ENCODE data around the gene LONRF3.

Gene LONRF3

GRCh38 chrX:118974088-118974907, at the start of gene LONRF3:
Gene LONRF3 (plus strand): TSS chrX:118974618. CDS start chrX:118974781, 163 bp downstream.
- DNase-seq (ENCODE audit: low spot score): peak; percentile 32

- DNase-seq (ENCODE audit: low spot score): no peak
Measured at GRCh38 chrX:118928151-118928550, 46.3 kb upstream of the LONRF3 start.

GRCh38 chrX:118935352-118935751, 39.1 kb upstream of the LONRF3 start:
- DNase-seq (ENCODE audit: low spot score): no peak

GRCh38 chrX:118941147-118941546, 33.3 kb upstream of the LONRF3 start:
- no peak for DNase-seq (ENCODE audit: low spot score)

GRCh38 chrX:118943102-118943501, 31.3 kb upstream of the LONRF3 start:
- DNase-seq (ENCODE audit: low spot score): no peak

- no peak for DNase-seq (ENCODE audit: low spot score)
Measured at GRCh38 chrX:118945921-118946320, 28.5 kb upstream of the LONRF3 start.

GRCh38 chrX:118948270-118948669, 26.1 kb upstream of the LONRF3 start:
- no peak for DNase-seq (ENCODE audit: low spot score)

GRCh38 chrX:118961866-118962560, 12.4 kb upstream of the LONRF3 start:
- DNase-seq (ENCODE audit: low spot score): no peak

- no peak for DNase-seq (ENCODE audit: low spot score)
Measured at GRCh38 chrX:118963159-118963558, 11.3 kb upstream of the LONRF3 start.

GRCh38 chrX:118964252-118964651, 10.2 kb upstream of the LONRF3 start:
- DNase-seq (ENCODE audit: low spot score): no peak

- DNase-seq (ENCODE audit: low spot score): no peak
Measured at GRCh38 chrX:118965395-118965794, 9.0 kb upstream of the LONRF3 start.

- no peak for DNase-seq (ENCODE audit: low spot score)
Measured at GRCh38 chrX:118968031-118968430, 6.4 kb upstream of the LONRF3 start.

- no peak for DNase-seq (ENCODE audit: low spot score)
Measured at GRCh38 chrX:118971552-118971951, 2.9 kb upstream of the LONRF3 start.

GRCh38 chrX:118973389-118974087, 880 bp upstream of the LONRF3 start:
- DNase-seq (ENCODE audit: low spot score): no peak

- DNase-seq (ENCODE audit: low spot score): peak; percentile 14
Measured at GRCh38 chrX:118974908-118975671, 672 bp downstream of the LONRF3 start.

- peak; percentile 34 for DNase-seq (ENCODE audit: low spot score)
Measured at GRCh38 chrX:118975831-118976598, 1.6 kb downstream of the LONRF3 start.

- peak; percentile 3 for DNase-seq (ENCODE audit: low spot score)
Measured at GRCh38 chrX:118976599-118977340, 2.4 kb downstream of the LONRF3 start.

GRCh38 chrX:118977424-118977823, 3.0 kb downstream of the LONRF3 start:
- no peak for DNase-seq (ENCODE audit: low spot score)

- DNase-seq (ENCODE audit: low spot score): no peak
Measured at GRCh38 chrX:118978451-118978850, 4.0 kb downstream of the LONRF3 start.

- no peak for DNase-seq (ENCODE audit: low spot score)
Measured at GRCh38 chrX:118980761-118981160, 6.3 kb downstream of the LONRF3 start.

- no peak for DNase-seq (ENCODE audit: low spot score)
Measured at GRCh38 chrX:118983513-118983912, 9.1 kb downstream of the LONRF3 start.
